CD4-positive, alpha-beta T cell (primary cell): ENCODE measurements around the gene RASGRP3. TPM values are rescaled to one million over a fixed set of nuclear protein-coding genes. Genes with fewer than 3 reads are reported as not detected.

ENCODE experiments used
- ATAC-seq: fragments of 200-7000 bp; cut with Tn5 transposase; one replicate; pipeline ENCODE4 v1.10.0; 2022; ENCODE audit warnings: mild to moderate bottlenecking; ENCODE audit not compliant: poor library complexity
- CTCF ChIA-PET: fragments of 350-600 bp; sonication (Branson Sonifier 250); formaldehyde crosslinking; loops from one replicate; lab custom pipeline; 2021; ENCODE audit warnings: antibody characterized with exemption, inconsistent platforms; lab: Charles Lee
- POLR2A ChIA-PET: fragments of 350-600 bp; sonication (Branson Sonifier 250); formaldehyde crosslinking; loops from one replicate; lab custom pipeline; 2021; ENCODE audit warnings: antibody characterized with exemption, inconsistent platforms; lab: Charles Lee
- DNase-seq, 14 experiments: peaks; one replicate each; pipeline ENCODE4 v3.0.0-alpha.2; 2013 to 2020; ENCODE audit warnings: mixed read lengths in 2 of 14
- H3K27ac ChIP-seq, 2 donors: one replicate each; pipeline versions ENCODE4 v1.5.1 to v1.7.0; 2013; ENCODE audit warnings: low read length in 2 of 2, low read depth in 1 of 2, mild to moderate bottlenecking in 1 of 2
- H3K27me3 ChIP-seq, 2 experiments: 1 replicate in 1 of 2; 2 replicates in 1 of 2; pipeline versions ENCODE4 v1.6.1 to v1.7.0; 2013; ENCODE audit warnings: low read length in 2 of 2, control low read depth in 1 of 2, mild to moderate bottlenecking in 1 of 2, moderate library complexity in 1 of 2; ENCODE audit not compliant: insufficient read depth in 2 of 2, control insufficient read depth in 1 of 2
- H3K36me3 ChIP-seq: one replicate; pipeline ENCODE4 v1.6.1; 2013; ENCODE audit warnings: low read length, control low read depth; ENCODE audit not compliant: insufficient read depth
- H3K4me1 ChIP-seq: one replicate; pipeline ENCODE4 v1.6.1; 2013; ENCODE audit warnings: low read length, control low read depth; ENCODE audit not compliant: insufficient read depth
- H3K4me3 ChIP-seq: one replicate; pipeline ENCODE4 v1.5.1; 2013; ENCODE audit warnings: mild to moderate bottlenecking, low read length, moderate library complexity
- H3K9me3 ChIP-seq, 2 experiments: 1 replicate in 1 of 2; 2 replicates in 1 of 2; pipeline versions ENCODE4 v1.6.1 to v1.7.0; 2013; ENCODE audit warnings: low read length in 2 of 2, mild to moderate bottlenecking in 2 of 2, control low read depth in 1 of 2, moderate library complexity in 1 of 2; ENCODE audit not compliant: control insufficient read depth in 1 of 2, insufficient read depth in 1 of 2
- H3K27ac Mint-ChIP-seq: one replicate; pipeline ENCODE4 v1.8.0; 2020; ENCODE audit warnings: mixed read lengths
- H3K27me3 Mint-ChIP-seq: one replicate; pipeline ENCODE4 v1.8.0; 2021; ENCODE audit warnings: mixed read lengths
- H3K36me3 Mint-ChIP-seq: one replicate; pipeline ENCODE4 v1.8.0; 2021; ENCODE audit warnings: low read depth, mixed read lengths
- H3K4me1 Mint-ChIP-seq: one replicate; pipeline ENCODE4 v1.8.0; 2021; ENCODE audit warnings: low read depth, mixed read lengths
- H3K4me3 Mint-ChIP-seq: one replicate; pipeline ENCODE4 v1.8.0; 2020; ENCODE audit warnings: mild to moderate bottlenecking, mixed read lengths
- H3K9me3 Mint-ChIP-seq: one replicate; pipeline ENCODE4 v1.8.0; 2020; ENCODE audit warnings: mixed read lengths
- CTCF ChIP-seq: fragments of 200-600 bp; IDR thresholded peaks from one replicate; pipeline ENCODE4 v1.8.0; 2022; ENCODE audit warnings: antibody characterized with exemption, mild to moderate bottlenecking
- intact Hi-C, 2 experiments: fragments of 100-400 bp; cut with DNase I in 1 of 2; cut with micrococcal nuclease in 1 of 2; formaldehyde crosslinking; loops; one replicate each; pipeline versions ENCODE4 v1.15.1 to v1.9.0; 2023 to 2025; cut with DNase I, micrococcal nuclease
- total RNA-seq, 174 experiments: library from RNA in 2 of 174; stranded (reverse) in 2 of 174; gene quantifications; one replicate each; pipeline ENCODE4 v1.2.3 and lab custom pipeline; 2021 to 2026

The RASGRP3 gene
- total RNA-seq, 2 experiments from 2014 or later = 5.7 to 7.9 TPM

- H3K4me1 ChIP-seq = no peaks in the 10 kb centered on the region
- no peak overlapping the region for H3K27ac Mint-ChIP-seq
- intact Hi-C loops = no loop called here
These were observed 53.5 kb downstream of the RASGRP3 start for GRCh38 chr2:33529771-33530481.

GRCh38 chr2:33530690-33531548 is 54.5 kb downstream of the RASGRP3 start:
- TF ChIP-seq CTCF = no peak
- H3K36me3 Mint-ChIP-seq = peaks cover 4% of the 10 kb centered on the region
- CTCF ChIA-PET = no interaction called here
- no peaks in the 10 kb centered on the region for H3K9me3 Mint-ChIP-seq
- ATAC-seq = no peak
- intact Hi-C loops = no loop called here
- POLR2A ChIA-PET = no interaction called here
- H3K27me3 ChIP-seq = no peaks in the 10 kb centered on the region
- no peaks in the 10 kb centered on the region for H3K27me3 Mint-ChIP-seq
- H3K36me3 ChIP-seq = no peaks in the 10 kb centered on the region
- H3K4me1 ChIP-seq = no peaks in the 10 kb centered on the region
- no peak overlapping the region for H3K4me3 Mint-ChIP-seq
- no peaks in the 10 kb centered on the region for H3K9me3 ChIP-seq
- H3K27ac ChIP-seq = no peak overlapping the region
- no peak for DNase-seq
- H3K4me1 Mint-ChIP-seq = no peaks in the 10 kb centered on the region
- no peak overlapping the region for H3K4me3 ChIP-seq
- no peak overlapping the region for H3K27ac Mint-ChIP-seq

More at GRCh38 chr2:33529771-33530481, 53.5 kb downstream of the RASGRP3 start:
- Histone ChIP-seq H3K9me3 (no peaks in the 10 kb centered on the region), H3K27me3 (no peaks in the 10 kb centered on the region), H3K4me3 (no peak overlapping the region), H3K27ac (no peak overlapping the region), H3K36me3 (no peaks in the 10 kb centered on the region)
- ATAC-seq = no peak
- DNase-seq = no peak
- no peaks in the 10 kb centered on the region for H3K4me1 Mint-ChIP-seq
- H3K27me3 Mint-ChIP-seq = no peaks in the 10 kb centered on the region
- no peak overlapping the region for H3K4me3 Mint-ChIP-seq
- ChIA-PET CTCF (interaction anchor here (1.3 to 1.5 kb wide), 2 partner anchors 10 to 54 kb away, joined by 3 to 4 read pairs; no protein-coding TSS in a partner anchor), POLR2A (no interaction called here)
- H3K9me3 Mint-ChIP-seq = no peaks in the 10 kb centered on the region
- peaks cover 4% of the 10 kb centered on the region for H3K36me3 Mint-ChIP-seq
- no peak for TF ChIP-seq CTCF

GRCh38 chr2:33531549-33532059 is 55.2 kb downstream of the RASGRP3 start:
- no peak for ATAC-seq
- no peaks in the 10 kb centered on the region for H3K36me3 ChIP-seq
- H3K27me3 ChIP-seq = no peaks in the 10 kb centered on the region
- H3K9me3 Mint-ChIP-seq = no peaks in the 10 kb centered on the region
- intact Hi-C loops = no loop called here
- H3K27ac Mint-ChIP-seq = no peak overlapping the region
- H3K4me1 ChIP-seq = no peaks in the 10 kb centered on the region
- no peak overlapping the region for H3K4me3 Mint-ChIP-seq
- ChIA-PET POLR2A (no interaction called here), CTCF (no interaction called here)
- DNase-seq = no peak
- no peak overlapping the region for H3K27ac ChIP-seq
- TF ChIP-seq CTCF = no peak
- H3K4me1 Mint-ChIP-seq = no peaks in the 10 kb centered on the region
- peaks cover 0 to 1% of the 10 kb centered on the region in 2 experiments for H3K9me3 ChIP-seq
- peaks cover 8% of the 10 kb centered on the region for H3K36me3 Mint-ChIP-seq
- no peaks in the 10 kb centered on the region for H3K27me3 Mint-ChIP-seq
- H3K4me3 ChIP-seq = no peak overlapping the region
